ENCODE measurements around the gene TRIM4. TPM values are rescaled to one million over a fixed set of nuclear protein-coding genes. Genes with fewer than 3 reads are reported as not detected.
A peak's percentile ranks its signal among the peaks of the same experiment; 100 is the strongest.
"Not testable (repeated sequence)": the region's sequence is repeated elsewhere in the genome, so short reads cannot be mapped to it uniquely, and the experiment has no call there.

Gene TRIM4
- total RNA-seq, 1 donor from 2014 or later, result 35.4 TPM

DNA sequence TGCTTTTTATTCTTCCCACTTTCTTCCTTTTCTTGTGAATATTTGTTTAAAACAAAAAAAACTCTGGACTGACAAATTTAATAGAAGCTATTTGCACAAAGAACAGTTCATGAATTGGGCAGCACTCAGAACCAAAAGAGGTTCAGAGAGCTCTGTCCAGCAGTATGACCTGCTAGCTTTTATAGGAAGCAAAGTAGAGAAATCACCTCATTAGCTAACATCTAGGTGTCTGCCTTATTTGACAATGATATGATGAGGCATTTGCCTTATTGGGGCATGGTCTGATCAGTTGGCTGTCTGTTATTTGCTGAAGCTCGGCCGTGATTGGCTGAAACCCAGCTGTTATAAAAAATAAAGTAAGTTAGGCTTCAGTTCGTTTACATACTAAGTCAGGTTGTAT lies 819 bp upstream of the TRIM4 start:
- peak; percentile 9 for DNase-seq (ENCODE audit: low read depth)

DNA sequence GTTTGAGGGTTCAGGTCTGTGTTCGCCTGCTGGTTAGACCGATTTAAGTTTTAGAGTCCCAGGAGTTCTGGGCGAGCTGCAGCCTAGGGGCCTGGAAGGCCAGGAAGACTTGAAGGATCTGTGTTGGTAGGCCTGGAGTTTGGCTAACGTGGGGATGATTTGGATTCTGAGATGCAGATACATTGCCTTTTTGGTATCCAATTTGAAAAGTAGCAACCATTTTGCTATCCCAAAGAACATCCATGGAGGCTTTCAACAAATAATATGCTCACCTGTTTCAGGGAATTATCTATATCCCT lies 433 bp upstream of the TRIM4 start:
- DNase-seq (ENCODE audit: low read depth), result no peak

DNA sequence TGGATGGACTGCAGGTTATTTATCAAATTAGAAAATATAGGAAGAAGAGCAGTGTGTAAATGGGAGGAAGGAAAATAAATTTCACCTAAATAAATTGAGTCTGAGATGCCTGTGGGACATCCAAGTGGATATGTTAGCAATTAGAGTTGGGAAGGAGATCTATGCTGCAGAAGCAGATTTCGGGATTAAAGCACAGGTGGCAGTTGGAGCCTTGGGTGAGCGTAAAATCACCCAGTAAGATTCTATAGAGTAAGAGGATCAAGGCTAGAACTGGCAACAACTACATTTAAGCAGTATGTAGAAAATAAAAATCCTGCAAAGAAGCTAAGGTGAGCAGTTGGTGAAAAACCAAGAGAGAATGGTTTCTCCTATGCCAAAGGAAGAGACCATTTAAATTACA lies 8.4 kb downstream of the TRIM4 start:
- DNase-seq (ENCODE audit: low read depth), result no peak

DNA sequence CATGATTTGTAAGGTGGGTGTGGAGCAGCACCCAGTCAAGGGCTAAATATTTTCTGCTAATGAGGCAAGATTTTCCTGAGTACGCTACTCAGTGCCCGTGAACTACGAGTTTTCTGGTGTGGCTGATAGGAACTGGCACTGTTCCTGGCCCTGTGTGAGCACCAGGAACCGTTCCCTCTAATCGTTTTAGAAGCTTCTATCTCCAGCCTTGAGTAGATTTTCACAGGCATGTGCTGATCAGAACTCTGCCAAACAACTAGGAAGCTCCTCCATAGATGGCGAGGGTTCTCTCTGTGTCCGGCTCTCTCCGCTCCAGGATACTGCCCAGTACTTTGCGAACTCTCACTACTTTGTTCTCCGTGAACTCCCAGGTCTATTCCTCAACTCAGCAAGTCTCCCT lies 17.7 kb downstream of the TRIM4 start:
- no peak for DNase-seq (ENCODE audit: low read depth)

DNA sequence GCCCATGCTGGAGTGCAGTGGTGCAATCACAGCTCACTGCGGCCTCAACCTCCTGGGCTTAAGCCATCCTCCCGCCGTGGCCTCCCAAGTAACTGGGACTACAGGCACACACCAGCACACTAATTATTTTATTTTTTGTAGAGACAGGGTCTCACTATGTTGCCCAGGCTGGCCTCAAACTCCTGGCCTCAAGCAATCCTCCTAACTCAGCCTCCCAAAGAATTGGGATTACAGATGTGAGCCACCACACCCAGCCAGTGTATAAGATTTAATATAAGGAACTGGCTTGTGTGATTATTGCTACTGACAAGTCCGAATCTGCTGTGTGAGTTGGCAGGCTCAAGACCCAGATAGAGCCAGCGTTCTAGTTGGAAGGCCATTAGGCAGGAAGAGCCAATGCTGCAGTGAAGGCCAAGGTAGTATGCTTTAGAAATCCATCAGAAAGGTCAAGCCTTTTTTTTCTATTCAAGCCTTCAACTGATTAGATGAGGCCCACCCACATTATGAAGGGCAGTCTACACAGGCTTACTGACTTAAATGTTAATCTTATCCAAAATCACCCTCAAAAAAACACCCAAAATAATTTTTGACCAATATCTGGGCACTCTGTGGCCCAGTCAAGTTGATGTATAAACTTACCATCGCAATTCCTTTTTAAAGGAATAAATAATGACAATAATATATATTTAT lies 19.4 kb downstream of the TRIM4 start:
- DNase-seq (ENCODE audit: low read depth), result no peak

DNA sequence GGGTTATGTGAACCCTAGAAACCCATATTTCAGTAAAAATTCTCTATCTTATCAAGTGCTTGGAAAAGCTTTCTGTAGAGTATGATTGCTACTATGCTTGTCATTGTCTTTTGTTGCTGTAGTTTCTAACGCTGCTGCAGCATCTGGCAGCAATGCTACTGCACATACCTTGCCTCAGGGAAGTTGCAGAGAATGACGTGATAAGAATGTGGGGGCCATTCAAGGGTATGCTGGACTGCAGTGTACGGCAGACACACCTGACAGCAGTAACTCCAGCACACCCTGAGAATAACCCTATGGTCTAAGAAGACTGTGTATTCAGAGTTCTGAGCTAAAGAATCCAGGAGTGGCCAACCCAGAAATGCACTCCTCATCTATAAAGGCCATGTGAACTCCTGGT lies 20.5 kb downstream of the TRIM4 start:
- DNase-seq (ENCODE audit: low read depth), result peak; percentile 11

DNA sequence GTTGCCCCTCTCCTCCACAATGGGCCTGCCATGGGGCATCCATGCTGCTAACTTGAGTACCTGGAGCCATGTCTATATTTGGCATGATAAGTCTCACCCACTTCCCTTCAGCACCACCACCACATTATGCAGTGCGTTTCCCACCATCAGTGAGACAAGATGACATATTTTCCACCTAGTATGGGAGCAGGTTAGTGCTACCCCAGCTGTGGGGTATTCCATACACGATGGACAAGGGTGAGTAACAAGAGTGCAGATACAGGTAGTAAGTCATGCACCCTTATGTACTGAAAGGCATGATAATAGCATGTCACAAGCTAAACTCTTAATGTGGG lies 21.3 kb downstream of the TRIM4 start:
- DNase-seq (ENCODE audit: low read depth), result no peak

DNA sequence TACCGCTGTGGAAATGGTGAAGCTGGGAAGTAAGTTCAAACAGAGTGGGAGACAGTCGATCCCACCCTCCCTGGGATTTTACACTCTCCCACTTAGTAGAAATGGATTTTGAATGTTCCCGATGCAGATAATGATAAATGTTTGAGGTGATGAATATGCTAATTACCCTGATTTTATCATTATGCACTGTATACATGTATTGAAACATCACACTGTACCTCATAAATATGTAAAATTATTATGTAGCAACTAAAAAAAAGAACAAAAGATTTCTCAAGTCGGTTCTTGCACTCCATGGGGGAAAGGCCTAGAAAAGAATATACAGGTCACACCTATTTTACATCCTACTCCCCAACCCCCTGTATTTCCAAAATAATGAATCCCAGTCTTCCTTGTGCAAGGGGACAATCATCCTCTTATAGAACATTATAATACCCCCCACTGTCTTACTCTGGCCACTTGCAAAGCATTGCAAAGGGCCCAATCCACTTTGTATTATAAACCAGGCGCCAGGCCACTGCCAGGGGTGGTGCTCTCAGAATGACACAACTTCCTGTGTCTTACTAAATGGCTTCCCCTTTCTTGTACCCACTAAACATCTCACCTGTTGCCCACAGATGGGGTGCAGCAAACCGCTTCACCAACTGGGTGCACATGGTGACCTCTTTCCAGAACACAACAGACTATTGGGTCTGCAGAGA lies 21.9 kb downstream of the TRIM4 start:
- DNase-seq (ENCODE audit: low read depth), result no peak

DNA sequence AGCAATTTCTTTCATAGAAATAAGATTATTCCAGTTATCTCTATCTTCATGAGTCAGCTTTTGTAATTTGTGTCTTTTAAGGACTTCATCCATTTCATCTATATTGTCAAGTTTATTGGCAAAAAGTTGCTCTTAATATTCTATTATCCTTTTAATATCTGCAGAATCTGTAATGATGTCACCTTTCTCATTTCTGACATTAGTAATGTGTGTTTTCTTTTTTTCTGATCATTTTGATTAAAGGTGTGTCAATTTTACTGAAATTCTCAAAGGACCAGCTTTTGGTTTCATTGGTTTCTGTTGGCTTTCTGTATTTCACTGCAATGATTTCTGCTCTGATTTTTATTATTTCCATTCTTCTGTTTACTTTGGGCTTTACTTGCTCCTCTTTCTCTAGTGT lies 24.6 kb downstream of the TRIM4 start:
- DNase-seq (ENCODE audit: low read depth), result no peak

DNA sequence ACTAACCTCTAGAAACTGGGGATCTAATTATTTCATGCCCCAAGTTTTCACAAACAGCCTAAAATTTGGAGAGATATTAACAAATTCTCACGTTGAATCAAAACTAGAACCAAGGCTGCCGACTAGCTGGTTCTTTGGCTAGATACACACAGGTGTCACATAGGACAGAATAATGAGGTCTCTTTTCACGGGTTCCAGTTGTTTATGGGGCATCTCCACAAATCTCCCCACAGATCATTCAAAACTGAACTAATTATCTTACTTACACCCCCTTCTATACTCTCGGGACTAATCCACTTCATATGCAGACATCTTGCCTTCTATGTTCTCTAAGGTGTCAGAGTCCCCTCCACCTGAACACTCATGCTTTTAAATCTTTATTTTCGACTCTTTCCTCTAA lies 26.1 kb downstream of the TRIM4 start:
- no peak for DNase-seq (ENCODE audit: low read depth)

DNA sequence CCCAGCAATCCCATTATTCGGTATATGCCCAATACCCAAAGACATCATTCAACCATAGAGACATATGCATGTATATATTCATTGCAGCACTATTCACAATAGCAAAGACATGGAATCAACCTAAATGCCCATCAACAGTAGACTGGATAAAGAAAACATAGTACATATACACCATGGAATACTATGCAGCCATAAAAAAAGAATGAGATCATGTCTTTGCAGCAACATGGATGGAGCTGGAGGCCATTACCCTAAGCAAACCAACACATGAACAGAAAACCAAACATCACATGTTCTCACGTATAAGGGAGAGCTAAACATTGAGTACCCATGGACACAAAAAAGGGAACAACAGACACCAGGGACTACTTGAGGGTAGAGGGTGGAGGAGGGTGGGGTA lies 29.0 kb downstream of the TRIM4 start:
- not testable (repeated sequence) for DNase-seq (ENCODE audit: low read depth)

DNA sequence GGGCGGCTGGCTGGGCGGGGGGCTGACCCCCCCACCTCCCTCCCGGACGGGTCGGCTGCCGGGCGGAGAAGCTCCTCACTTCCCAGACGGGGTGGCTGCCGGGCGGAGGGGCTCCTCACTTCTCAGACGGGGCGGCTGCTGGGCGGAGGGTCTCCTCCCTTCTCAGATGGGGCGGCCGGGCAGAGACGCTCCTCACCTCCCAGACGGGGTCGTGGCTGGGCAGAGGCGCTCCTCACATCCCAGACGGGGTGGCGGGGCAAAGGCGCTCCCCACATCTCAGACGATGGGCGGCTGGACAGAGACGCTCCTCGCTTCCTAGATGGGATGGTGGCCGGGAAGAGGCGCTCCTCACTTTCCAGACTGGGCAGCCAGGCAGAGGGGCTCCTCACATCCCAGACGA lies 31.0 kb downstream of the TRIM4 start:
- not testable (repeated sequence) for DNase-seq (ENCODE audit: low read depth)

DNA sequence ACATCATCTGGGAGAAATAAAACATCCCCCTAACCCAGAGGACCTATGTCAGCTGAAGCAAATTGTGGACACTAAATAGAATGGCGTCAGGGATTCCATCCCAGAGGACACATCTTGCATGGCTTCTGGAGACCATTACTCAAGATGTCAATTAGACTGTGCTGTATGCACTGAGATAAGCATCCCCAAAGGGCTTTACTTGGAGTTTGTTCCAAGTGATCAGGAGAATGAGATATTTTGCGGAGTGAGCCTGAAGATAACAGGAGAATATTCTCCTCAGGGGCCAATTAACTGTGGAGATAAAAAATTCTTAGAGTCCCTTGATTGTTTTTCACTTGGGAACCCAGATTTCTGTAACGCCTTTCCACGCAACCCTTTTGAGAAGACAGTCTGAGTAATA lies 38.0 kb downstream of the TRIM4 start:
- no peak for DNase-seq (ENCODE audit: low read depth)

DNA sequence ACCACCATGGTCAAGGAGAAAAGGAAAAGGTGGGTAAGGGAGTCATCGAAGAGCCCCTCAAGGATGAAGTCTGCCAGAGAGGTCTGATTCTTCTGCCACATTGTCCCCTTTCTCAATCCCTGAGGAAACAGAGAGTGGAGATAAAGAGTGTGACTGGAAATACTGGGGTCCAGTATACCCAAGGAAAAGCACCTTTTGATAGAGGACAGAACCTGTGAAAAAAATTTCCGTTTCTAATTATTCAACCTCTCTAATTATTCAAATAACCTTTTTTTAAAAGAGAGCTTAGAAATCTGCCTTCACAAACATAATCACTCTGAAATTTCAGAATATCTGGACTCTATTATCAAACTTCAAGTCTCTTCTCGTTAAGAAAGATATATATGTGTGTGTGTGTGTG lies 42.4 kb downstream of the TRIM4 start, which contains the start of gene OR2AE1:
TSS of gene OR2AE1 (minus strand) at position 101 of the 400 bp plus-strand sequence. CDS start at position 101, 0 bp downstream.
- DNase-seq (ENCODE audit: low read depth), result no peak

DNA sequence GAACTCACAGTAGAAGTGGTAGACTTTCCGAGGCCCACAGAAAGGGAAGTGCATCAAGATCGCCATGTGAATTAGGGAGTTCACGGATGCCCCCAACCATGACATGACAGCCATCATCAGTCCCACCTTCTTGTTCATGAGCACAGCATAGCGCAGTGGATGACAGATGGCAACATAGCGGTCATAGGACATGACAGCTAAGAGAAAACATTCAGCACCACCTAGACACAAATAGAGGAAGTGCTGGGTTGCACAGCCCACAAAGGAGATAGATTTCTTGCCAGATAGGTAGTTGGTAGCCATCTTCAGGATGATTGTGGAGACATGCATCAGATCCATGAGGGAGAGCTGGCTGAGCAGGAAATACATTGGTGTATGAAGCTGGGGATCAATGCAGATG lies 42.8 kb downstream of the TRIM4 start:
- no peak for DNase-seq (ENCODE audit: low read depth)

DNA sequence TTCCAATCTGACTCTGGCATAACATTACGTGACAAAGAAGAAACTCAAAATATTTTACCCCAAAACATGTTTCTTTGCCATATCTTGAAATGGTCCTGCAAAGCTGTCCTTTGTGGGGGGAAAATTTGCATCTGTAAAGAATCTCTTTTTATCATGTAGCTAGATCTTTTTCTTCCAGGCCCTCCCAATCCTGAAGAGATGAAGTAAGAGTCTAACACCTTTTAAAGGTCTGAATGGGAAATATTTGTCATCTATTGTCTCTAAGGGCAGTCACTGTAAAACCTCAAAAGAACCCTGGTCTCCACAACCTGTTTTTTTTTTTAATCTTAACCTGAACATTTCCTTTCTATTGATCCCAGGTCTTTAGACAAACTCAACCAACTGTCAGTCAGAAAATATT lies 51.1 kb downstream of the TRIM4 start:
- DNase-seq (ENCODE audit: low read depth), result peak; percentile 38

DNA sequence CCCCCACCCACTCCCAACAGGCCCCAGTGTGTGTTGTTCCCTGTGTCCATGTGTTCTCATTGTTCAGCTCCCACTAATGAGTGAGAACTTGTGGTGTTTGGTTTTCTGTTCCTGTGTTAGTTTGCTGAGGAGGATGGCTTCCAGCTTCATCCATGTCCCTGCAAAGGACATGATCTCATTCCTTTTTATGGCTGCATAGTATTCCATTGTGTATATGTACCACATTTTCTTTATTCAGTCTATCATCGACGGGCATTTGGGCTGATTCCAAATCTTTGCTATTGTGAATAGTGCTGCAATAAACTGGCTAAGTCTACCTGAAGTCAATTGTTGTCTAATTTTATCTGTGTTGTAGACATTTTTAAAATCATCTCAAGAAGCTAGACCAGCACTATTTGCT lies 51.9 kb downstream of the TRIM4 start:
- DNase-seq (ENCODE audit: low read depth), result not testable (repeated sequence)

DNA sequence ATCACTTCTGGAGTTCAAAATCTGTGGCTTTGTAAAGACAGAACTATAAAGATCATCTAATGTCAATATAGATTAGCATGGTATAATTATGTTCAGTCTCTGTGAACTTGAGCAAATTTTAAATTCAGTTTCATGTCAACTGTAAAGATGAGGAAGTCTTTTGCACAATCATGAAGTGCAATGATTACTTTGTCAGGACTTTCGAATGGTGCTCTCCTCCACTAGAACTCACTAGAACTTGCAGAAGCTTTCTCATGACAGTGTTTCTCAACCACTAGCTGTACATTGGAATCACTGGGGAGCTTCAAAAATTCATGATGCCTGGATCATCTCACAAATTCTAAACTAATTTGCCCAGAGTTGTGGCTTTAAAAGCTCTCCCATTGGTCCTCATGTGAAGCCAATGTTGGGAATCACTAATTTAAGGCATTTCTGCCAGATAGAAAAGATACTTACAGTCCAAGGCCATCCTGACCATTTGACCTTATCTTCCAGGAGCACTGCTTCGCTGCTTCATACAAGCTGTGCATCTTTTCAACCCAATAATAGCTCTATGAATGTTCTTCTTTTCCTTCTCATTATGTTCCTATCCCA lies 55.4 kb downstream of the TRIM4 start:
- no peak for DNase-seq (ENCODE audit: low read depth)

DNA sequence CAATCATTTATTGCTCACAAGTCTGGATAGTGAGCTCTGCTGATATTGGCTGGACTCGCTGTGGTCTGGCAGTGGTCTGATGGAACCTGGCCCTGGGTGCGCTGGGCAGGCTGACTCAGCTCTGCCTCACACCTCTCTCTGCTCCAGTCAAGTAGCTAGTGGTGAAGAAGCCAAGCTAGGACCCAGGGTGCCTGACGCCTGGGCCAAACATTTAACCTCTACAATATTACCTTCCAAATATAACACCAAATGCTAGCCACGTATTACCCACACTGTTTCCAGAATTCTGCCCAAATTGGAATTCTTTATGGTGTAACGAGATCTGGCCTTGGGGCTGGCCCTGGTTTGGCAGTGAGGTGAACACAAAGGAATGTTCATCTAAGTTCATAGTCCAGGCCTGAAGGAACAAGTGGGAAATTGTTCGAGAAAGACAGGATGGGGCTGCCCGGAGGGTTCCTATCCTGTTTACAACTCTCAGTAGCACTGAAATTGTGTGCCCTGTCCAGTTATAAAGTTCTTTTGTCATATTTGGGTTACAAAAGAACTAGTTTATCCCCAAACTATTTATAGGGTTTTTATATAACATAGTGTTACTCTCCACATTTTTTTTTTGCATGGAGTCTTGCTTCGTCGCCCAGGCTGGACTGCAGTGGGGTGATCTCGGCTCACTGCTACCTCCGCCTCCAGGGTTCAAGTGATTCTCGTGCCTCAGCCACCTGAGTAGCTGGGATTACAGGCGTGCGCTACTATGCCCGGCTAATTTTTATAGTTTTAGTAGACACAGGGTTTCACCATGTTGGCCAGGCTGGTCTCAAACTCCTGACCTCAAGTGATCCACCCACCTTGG lies 58.8 kb downstream of the TRIM4 start:
- peak; percentile 91 for DNase-seq (ENCODE audit: low read depth)

DNA sequence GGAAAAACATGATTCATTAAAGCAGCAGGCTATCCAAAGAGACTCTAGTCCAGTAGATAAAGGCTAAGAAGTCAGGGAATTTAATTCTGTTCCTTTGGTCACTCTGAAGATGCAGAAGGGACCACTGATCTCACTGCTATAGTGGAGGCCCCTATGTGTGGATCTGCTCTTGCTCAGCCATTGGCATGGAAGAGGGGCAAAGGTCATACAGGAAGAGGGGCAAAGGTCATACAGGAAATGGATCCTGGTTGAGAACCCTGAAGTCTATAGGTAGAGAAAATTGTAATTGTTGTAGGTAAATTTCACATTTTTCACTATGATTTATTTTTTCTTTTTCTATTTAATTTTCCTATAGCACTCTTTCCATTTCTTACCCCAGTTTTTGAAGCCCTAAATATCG lies 64.1 kb downstream of the TRIM4 start:
- DNase-seq (ENCODE audit: low read depth), result no peak

DNA sequence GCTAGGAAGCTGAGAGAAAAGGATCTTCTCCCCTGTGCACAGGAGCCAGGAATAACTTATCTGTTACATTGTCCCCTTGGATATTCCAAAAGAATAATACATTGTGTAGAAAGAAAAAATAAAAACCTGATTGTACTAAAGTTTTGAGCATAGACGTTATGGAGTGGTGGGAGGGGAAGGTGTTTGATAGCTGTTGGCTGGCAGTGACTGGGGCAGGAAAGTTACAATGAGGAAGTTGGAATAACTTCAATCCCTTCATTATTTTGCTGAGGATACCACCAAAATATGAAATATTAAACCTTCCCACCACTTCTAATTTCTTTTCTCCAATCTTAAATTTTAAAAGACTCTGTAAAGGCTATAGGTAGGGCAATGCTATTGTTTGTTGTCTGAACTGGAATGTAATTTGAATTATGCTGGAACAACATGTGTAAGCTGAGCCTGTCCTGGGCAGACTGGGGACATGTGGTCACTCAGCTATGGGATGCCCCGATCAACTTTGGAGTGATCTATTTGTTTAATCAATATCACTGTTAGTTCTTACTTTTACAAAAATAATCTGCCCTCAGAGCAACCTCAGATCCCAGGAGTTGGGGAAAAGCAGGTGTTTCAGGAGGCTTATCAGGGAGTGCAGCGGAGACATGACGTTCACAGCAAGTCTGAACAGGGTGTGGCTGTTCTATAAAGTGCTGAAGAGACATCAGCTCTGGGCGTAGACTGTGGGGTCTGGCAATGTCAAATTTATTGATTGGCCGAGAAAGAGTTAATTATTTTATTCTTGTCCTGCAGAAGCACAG lies 70.7 kb downstream of the TRIM4 start:
- no peak for DNase-seq (ENCODE audit: low read depth)

DNA sequence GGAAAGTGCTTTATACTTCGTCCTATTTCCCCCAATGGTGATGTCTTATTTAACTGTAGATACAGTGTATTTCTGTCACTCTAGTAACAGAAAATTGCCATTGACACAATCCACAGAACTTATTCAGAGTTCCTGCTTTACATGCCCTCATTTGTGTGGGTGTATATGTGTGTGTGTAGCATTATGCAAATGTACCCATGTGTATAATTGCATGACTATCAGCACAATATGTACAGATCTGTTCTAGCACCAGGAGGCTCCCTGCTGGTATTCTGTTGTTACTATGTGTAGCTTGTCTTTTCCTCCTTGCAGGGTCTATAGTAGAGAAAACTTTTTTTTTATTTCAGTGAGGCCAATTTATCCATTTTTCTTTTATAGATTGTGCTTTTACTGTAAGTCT lies 75.0 kb downstream of the TRIM4 start:
- no peak for DNase-seq (ENCODE audit: low read depth)

Data from renal cortical epithelial cell (primary cell).